Measurements from ENCODE around the gene MYO16.

DNA sequence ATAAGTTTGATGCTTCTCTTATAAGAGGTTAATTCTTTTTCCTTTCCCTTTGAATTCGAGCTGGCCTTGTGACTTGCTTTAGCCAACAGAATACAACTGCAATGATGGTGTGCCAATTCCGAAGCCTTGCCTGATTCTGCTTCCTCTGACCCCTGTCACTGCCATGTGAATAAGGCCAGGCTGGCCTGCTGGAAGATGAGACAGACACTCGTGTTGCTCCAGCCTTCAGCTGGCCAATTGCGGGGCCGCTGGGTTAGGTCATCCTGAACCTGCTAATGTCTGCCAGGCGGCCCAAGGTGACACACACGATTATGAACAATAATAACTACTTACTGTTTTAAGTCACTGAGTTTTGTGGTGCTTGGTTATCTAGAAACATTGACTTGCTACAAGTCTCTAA lies 352.0 kb downstream of the MYO16 start:
- TF ChIP-seq CTCF (conservative IDR thresholded peaks at IDR 0.05; ENCODE audit: low read depth, low read length) (no peak), EZH2 (IDR thresholded peaks at IDR 0.05; ENCODE audit: borderline replicate concordance, low read depth, low read length, poor library complexity, severe bottlenecking) (no peak)
